GM12878 (cell line): Measurements from ENCODE around the gene UBE2F. TPM values are rescaled to one million over a fixed set of nuclear protein-coding genes. Genes with fewer than 3 reads are reported as not detected.

ENCODE experiments used
- ATAC-seq: fragments of 200-7000 bp; cut with Tn5 transposase; 3 replicates; pipeline ENCODE4 v1.9.1; 2020; ENCODE audit warnings: mild to moderate bottlenecking, moderate library complexity
- BruUV-seq: library from RNA; stranded (reverse); fragments of 400-500 nt; replicated peaks from 2 replicates; lab custom pipeline; 2021; lab: Mats Ljungman, UMichigan
- CTCF ChIA-PET: fragments of 300-600 bp; sonication (Branson Sonifier 250); formaldehyde crosslinking; extraction: SDS; loops from one replicate; lab custom pipeline; 2021; ENCODE audit warnings: inconsistent platforms; lab: Yijun Ruan, JAX
- POLR2A ChIA-PET: fragments of 350-600 bp; formaldehyde crosslinking; extraction: SDS; loops from one replicate; lab custom pipeline; 2021; ENCODE audit warnings: inconsistent platforms; lab: Charles Lee
- RAD21 ChIA-PET: fragments of 300-600 bp; sonication (Branson Sonifier 250); formaldehyde crosslinking; loops from one replicate; lab custom pipeline; 2023; ENCODE audit warnings: antibody characterized with exemption; ENCODE audit not compliant: unreplicated experiment; lab: Charles Lee
- SMC1A ChIA-PET: fragments of 300-600 bp; sonication (Branson Sonifier 250); formaldehyde crosslinking; loops from one replicate; lab custom pipeline; 2023; ENCODE audit not compliant: unreplicated experiment, uncharacterized antibody; lab: Charles Lee
- DNase-seq: peaks from one replicate; pipeline ENCODE4 v3.0.0-alpha.2; 2011; ENCODE audit warnings: low read depth, low spot score
- FAIRE-seq: peaks from 3 replicates; lab custom pipeline; 2011; peaks lifted over from hg19 to GRCh38; lab: Jason Lieb, UNC
- H2AFZ ChIP-seq: 2 replicates; pipeline ENCODE4 v1.6.0; 2011; ENCODE audit warnings: low read depth, low read length, control low read depth; ENCODE audit not compliant: control insufficient read depth
- H3K27ac ChIP-seq: 2 replicates; pipeline ENCODE4 v1.5.1; 2011; ENCODE audit warnings: control low read depth; ENCODE audit not compliant: control insufficient read depth, insufficient read depth
- H3K27me3 ChIP-seq, 2 experiments: replicated peaks in 1 of 2; 2 replicates each; pipeline versions ENCODE4 v1.6.0 to v1.6.1; 2011; ENCODE audit warnings: low read length in 1 of 2; ENCODE audit not compliant: control insufficient read depth in 2 of 2, insufficient read depth in 2 of 2
- H3K36me3 ChIP-seq, 2 experiments: 2 replicates each; pipeline ENCODE4 v1.5.1; 2011; ENCODE audit warnings: low read length in 1 of 2; ENCODE audit not compliant: control insufficient read depth in 2 of 2, insufficient read depth in 2 of 2
- H3K4me1 ChIP-seq: 2 replicates; pipeline ENCODE4 v1.6.1; 2011; ENCODE audit warnings: mild to moderate bottlenecking, low read length, moderate library complexity, mixed read lengths; ENCODE audit not compliant: control insufficient read depth, insufficient read depth
- H3K4me2 ChIP-seq: 2 replicates; pipeline ENCODE4 v1.6.0; 2011; ENCODE audit warnings: control low read depth; ENCODE audit not compliant: control insufficient read depth, insufficient read depth
- H3K4me3 ChIP-seq: fragments of 200-600 bp; sonication (generic); 2 replicates; pipeline ENCODE4 v1.5.1; 2016
- H3K79me2 ChIP-seq: 2 replicates; pipeline ENCODE4 v1.6.0; 2011; ENCODE audit warnings: low read length; ENCODE audit not compliant: control insufficient read depth, insufficient read depth
- H3K9ac ChIP-seq: 2 replicates; pipeline ENCODE4 v1.8.0; 2011; ENCODE audit warnings: low read length, control low read depth, mixed read lengths; ENCODE audit not compliant: control insufficient read depth, insufficient read depth
- H3K9me3 ChIP-seq: replicated peaks from 3 replicates; pipeline ENCODE4 v1.5.1; 2011; ENCODE audit warnings: mild to moderate bottlenecking, low read length; ENCODE audit not compliant: control insufficient read depth, insufficient read depth
- H4K20me1 ChIP-seq: 2 replicates; pipeline ENCODE4 v1.6.0; 2011; ENCODE audit not compliant: control insufficient read depth, insufficient read depth
- BACH1 ChIP-seq: fragments of 450-650 bp; IDR thresholded peaks from 2 replicates; pipeline ENCODE4 v1.6.1; 2017; ENCODE audit warnings: mild to moderate bottlenecking, borderline replicate concordance
- EED ChIP-seq: sonication (generic); IDR thresholded peaks from 2 replicates; pipeline ENCODE4 v1.6.1; 2016; ENCODE audit warnings: antibody characterized with exemption, low read depth
- SMAD1 ChIP-seq: fragments of 450-650 bp; IDR thresholded peaks from 2 replicates; pipeline ENCODE4 v1.6.1; 2018; ENCODE audit warnings: mild to moderate bottlenecking, low read depth; ENCODE audit not compliant: partially characterized antibody
- SMC3 ChIP-seq: IDR thresholded peaks from 2 replicates; pipeline ENCODE4 v1.6.1; 2011; ENCODE audit warnings: low read length, improper control_type of control experiment, borderline replicate concordance
- YBX1 ChIP-seq: fragments of 450-650 bp; IDR thresholded peaks from 2 replicates; pipeline ENCODE4 v1.6.1; 2016; ENCODE audit warnings: antibody characterized with exemption
- ZBED1 ChIP-seq: IDR thresholded peaks from 2 replicates; pipeline ENCODE4 v1.6.1; 2016; ENCODE audit warnings: borderline replicate concordance
- WGBS: methylation state at CpG from one replicate; pipeline ENCODE4 v1.1.6; 2016; ENCODE audit warnings: low lambda C conversion rate; ENCODE audit not compliant: insufficient replicate concordance, insufficient coverage; ENCODE audit errors: missing lambda C conversion rate; 5-methylcytosine and 5-hydroxymethylcytosine counted together
- in situ Hi-C: fragments of 300-500 bp; cut with MboI; formaldehyde crosslinking; loops from 9 replicates; pipeline ENCODE4 v1.14.3; 2018; ENCODE audit warnings: mixed read lengths
- intact Hi-C: fragments of 100-400 bp; cut with micrococcal nuclease; formaldehyde crosslinking; loops from one replicate; pipeline ENCODE4 v1.14.2; 2022; ENCODE audit not compliant: unreplicated experiment
- polyA plus RNA-seq, 11 experiments: library from polyadenylated mRNA; depleted of rRNA in 4 of 11; unstranded in 6 of 11; stranded (reverse) in 5 of 11; fragments of >200 nt; fragmentation: Nextera tagmentation in 4 of 11; fragmentation: Illumina TruSeq in 1 of 11; extraction: Ambion mirVana in 4 of 11; extraction: Trizol in 1 of 11; gene quantifications; 1 replicate in 1 of 11; 2 replicates in 10 of 11; pipeline versions ENCODE4 v1.2.1 to v1.2.3, GENCODE V29; 2011 to 2016; ENCODE audit warnings: inconsistent platforms in 2 of 11, missing spikeins in 2 of 11, low read depth in 1 of 11
- total RNA-seq, 4 experiments: library from RNA; depleted of rRNA in 3 of 4; stranded (reverse); fragments of >200 nt in 3 of 4; fragmentation: Illumina TruSeq in 1 of 4; extraction: Trizol in 1 of 4; gene quantifications; 2 replicates each; pipeline versions ENCODE4 v1.2.1 to v1.2.3, GENCODE V29; 2013 to 2021
- TF ChIP-seq, protein P1 (sequence below): IDR thresholded peaks from 2 replicates; pipeline ENCODE4 v1.6.1; 2012; ENCODE audit warnings: low read depth, low read length, improper control_type of control experiment
- TF ChIP-seq, protein P2 (sequence below): IDR thresholded peaks from 2 replicates; pipeline ENCODE4 v1.6.1; 2012; ENCODE audit warnings: low read length, inconsistent platforms
- TF ChIP-seq, protein P3 (sequence below): IDR thresholded peaks from 2 replicates; pipeline ENCODE4 v1.6.1; 2011; ENCODE audit warnings: borderline replicate concordance, low read depth, mild to moderate bottlenecking, moderate library complexity, mixed read lengths, low read length; ENCODE audit not compliant: insufficient read depth; ENCODE audit errors: extremely low read length
- TF ChIP-seq, protein P4 (sequence below): fragments of 450-650 bp; IDR thresholded peaks from 2 replicates; pipeline ENCODE4 v1.6.1; 2017; ENCODE audit warnings: mild to moderate bottlenecking, moderate library complexity

The UBE2F gene
- total and polyA plus RNA-seq, 10 of the 15 experiments (the other 5 are each of a cell fraction or from before 2014, with no cell fraction given) = 12.3 to 64.4 (median 31.5) TPM

DNA sequence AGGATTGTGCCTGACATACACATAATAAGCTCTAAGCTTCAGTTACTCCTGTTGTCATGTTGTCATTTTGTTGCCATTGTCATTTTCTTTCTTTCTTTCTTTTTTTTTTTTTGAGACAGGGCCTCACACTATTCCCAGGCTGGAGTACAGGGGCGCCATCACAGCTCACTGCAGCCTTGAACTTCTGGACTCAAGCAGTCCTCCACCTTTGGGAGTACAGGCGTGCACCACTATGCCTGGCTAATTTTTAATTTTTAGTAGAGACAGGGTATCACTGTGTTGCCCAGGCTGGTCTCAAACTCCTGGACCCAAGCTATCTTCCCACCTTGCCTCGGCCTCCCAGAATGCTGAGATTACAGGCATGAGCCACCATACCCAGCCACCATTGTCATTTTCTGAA lies 63.0 kb downstream of the UBE2F start (continued):
- TF ChIP-seq, protein P1, sequence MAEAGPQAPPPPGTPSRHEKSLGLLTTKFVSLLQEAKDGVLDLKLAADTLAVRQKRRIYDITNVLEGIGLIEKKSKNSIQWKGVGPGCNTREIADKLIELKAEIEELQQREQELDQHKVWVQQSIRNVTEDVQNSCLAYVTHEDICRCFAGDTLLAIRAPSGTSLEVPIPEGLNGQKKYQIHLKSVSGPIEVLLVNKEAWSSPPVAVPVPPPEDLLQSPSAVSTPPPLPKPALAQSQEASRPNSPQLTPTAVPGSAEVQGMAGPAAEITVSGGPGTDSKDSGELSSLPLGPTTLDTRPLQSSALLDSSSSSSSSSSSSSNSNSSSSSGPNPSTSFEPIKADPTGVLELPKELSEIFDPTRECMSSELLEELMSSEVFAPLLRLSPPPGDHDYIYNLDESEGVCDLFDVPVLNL = no peak
- TF ChIP-seq SMAD1 = no peak
- TF ChIP-seq, protein P2, sequence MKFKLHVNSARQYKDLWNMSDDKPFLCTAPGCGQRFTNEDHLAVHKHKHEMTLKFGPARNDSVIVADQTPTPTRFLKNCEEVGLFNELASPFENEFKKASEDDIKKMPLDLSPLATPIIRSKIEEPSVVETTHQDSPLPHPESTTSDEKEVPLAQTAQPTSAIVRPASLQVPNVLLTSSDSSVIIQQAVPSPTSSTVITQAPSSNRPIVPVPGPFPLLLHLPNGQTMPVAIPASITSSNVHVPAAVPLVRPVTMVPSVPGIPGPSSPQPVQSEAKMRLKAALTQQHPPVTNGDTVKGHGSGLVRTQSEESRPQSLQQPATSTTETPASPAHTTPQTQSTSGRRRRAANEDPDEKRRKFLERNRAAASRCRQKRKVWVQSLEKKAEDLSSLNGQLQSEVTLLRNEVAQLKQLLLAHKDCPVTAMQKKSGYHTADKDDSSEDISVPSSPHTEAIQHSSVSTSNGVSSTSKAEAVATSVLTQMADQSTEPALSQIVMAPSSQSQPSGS = no peak
- no peak for TF ChIP-seq SMC3

DNA sequence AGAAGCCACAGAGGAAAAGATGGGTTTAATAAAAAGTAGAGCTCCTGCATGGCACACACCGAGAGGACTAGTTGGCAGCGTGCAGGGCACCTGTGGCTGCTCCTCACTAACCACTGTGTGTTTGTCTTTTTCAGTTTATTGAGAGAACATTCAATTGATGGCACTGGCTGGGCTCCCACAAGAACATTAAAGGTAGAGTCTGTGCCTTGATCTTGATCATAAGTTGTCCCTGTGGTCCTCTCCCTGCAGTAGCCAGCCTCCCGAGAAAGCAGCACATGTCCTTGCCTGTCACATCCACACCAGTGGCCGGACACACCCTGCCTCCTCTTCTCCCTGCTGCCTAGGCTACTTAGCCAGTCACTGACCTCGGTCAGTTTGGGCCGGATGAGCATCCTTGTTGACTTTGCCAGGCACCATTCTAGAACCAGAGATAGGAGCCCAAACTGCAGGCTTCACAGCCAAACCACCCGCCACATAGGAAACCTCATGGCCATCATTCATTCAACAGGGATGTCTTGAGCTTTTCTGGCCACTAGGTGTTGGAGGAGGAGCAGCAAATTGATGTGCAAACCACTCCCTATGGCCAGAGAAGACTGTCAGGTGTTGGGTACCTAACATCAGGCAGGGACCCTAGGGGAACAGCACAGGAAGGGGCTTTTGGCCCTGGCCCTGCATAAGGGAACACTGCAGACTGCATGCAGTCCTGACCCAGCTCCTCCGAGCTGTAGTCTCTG lies 63.8 kb downstream of the UBE2F start:
- H3K4me2 ChIP-seq = no peak overlapping the region
- SMC1A ChIA-PET = no interaction called here
- DNase-seq (no peak), ATAC-seq (no peak), FAIRE-seq (no peak)
- H3K9ac ChIP-seq = no peak overlapping the region
- H3K79me2 ChIP-seq = no peaks in the 10 kb centered on the region
- H3K27ac ChIP-seq = no peak overlapping the region
- POLR2A ChIA-PET = no interaction called here
- no peaks in the 10 kb centered on the region for H4K20me1 ChIP-seq
- H3K36me3 ChIP-seq = peaks cover 10 to 13% of the 10 kb centered on the region in 2 experiments
- peaks cover 6% of the 10 kb centered on the region; the same call in 1 of the 2 replicates for H3K4me1 ChIP-seq
- BruUV-seq = no TSS peak
- RAD21 ChIA-PET = no interaction called here
- H2AFZ ChIP-seq = no peak overlapping the region
- WGBS = 100% methylated on average over 8 of the region's 8 CpGs
- CTCF ChIA-PET = no interaction called here
- no peak overlapping the region for H3K4me3 ChIP-seq
- H3K9me3 ChIP-seq = no peaks in the 10 kb centered on the region
- intact Hi-C loops (no loop called here), in situ Hi-C loops (no loop called here)
- TF ChIP-seq, protein P3, sequence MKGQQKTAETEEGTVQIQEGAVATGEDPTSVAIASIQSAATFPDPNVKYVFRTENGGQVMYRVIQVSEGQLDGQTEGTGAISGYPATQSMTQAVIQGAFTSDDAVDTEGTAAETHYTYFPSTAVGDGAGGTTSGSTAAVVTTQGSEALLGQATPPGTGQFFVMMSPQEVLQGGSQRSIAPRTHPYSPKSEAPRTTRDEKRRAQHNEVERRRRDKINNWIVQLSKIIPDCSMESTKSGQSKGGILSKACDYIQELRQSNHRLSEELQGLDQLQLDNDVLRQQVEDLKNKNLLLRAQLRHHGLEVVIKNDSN = no peak
- TF ChIP-seq EED (no peak), YBX1 (no peak), BACH1 (no peak), ZBED1 (no peak)
- TF ChIP-seq, protein P4, sequence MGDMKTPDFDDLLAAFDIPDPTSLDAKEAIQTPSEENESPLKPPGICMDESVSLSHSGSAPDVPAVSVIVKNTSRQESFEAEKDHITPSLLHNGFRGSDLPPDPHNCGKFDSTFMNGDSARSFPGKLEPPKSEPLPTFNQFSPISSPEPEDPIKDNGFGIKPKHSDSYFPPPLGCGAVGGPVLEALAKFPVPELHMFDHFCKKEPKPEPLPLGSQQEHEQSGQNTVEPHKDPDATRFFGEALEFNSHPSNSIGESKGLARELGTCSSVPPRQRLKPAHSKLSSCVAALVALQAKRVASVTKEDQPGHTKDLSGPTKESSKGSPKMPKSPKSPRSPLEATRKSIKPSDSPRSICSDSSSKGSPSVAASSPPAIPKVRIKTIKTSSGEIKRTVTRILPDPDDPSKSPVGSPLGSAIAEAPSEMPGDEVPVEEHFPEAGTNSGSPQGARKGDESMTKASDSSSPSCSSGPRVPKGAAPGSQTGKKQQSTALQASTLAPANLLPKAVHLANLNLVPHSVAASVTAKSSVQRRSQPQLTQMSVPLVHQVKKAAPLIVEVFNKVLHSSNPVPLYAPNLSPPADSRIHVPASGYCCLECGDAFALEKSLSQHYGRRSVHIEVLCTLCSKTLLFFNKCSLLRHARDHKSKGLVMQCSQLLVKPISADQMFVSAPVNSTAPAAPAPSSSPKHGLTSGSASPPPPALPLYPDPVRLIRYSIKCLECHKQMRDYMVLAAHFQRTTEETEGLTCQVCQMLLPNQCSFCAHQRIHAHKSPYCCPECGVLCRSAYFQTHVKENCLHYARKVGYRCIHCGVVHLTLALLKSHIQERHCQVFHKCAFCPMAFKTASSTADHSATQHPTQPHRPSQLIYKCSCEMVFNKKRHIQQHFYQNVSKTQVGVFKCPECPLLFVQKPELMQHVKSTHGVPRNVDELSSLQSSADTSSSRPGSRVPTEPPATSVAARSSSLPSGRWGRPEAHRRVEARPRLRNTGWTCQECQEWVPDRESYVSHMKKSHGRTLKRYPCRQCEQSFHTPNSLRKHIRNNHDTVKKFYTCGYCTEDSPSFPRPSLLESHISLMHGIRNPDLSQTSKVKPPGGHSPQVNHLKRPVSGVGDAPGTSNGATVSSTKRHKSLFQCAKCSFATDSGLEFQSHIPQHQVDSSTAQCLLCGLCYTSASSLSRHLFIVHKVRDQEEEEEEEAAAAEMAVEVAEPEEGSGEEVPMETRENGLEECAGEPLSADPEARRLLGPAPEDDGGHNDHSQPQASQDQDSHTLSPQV = no peak
- H3K27me3 ChIP-seq = no peaks in the 10 kb centered on the region
